Measurements from ENCODE around the gene DHRS3. TPM values are rescaled to one million over a fixed set of nuclear protein-coding genes. Genes with fewer than 3 reads are reported as not detected.
A peak's percentile ranks its signal among the peaks of the same experiment; 100 is the strongest.

DHRS3 gene
- total RNA-seq, 1 donor from 2014 or later: 31.9 TPM

- H3K27me3 Mint-ChIP-seq (ENCODE audit: low read depth): peaks cover 2% of the 10 kb centered on the region
- peaks cover 52% of the 10 kb centered on the region for H3K4me1 Mint-ChIP-seq (ENCODE audit: low read depth)
- no peaks in the 10 kb centered on the region for H3K9me3 Mint-ChIP-seq (ENCODE audit: low read depth)
- TF ChIP-seq, protein P1, sequence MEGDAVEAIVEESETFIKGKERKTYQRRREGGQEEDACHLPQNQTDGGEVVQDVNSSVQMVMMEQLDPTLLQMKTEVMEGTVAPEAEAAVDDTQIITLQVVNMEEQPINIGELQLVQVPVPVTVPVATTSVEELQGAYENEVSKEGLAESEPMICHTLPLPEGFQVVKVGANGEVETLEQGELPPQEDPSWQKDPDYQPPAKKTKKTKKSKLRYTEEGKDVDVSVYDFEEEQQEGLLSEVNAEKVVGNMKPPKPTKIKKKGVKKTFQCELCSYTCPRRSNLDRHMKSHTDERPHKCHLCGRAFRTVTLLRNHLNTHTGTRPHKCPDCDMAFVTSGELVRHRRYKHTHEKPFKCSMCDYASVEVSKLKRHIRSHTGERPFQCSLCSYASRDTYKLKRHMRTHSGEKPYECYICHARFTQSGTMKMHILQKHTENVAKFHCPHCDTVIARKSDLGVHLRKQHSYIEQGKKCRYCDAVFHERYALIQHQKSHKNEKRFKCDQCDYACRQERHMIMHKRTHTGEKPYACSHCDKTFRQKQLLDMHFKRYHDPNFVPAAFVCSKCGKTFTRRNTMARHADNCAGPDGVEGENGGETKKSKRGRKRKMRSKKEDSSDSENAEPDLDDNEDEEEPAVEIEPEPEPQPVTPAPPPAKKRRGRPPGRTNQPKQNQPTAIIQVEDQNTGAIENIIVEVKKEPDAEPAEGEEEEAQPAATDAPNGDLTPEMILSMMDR (IDR thresholded peaks at IDR 0.05): no peak
- H3K4me3 Mint-ChIP-seq (ENCODE audit: unreplicated experiment): no peak overlapping the region
- no peaks in the 10 kb centered on the region for H3K36me3 Mint-ChIP-seq (ENCODE audit: low read depth)
- H3K27ac Mint-ChIP-seq (ENCODE audit: unreplicated experiment): no peak overlapping the region
- peak; percentile 88 for DNase-seq (ENCODE audit: low spot score)
Measured at GRCh38 chr1:12552111-12552888, 65.7 kb downstream of the DHRS3 start.

- no peak for DNase-seq (ENCODE audit: low spot score)
- Mint-ChIP-seq H3K4me1 (ENCODE audit: low read depth) (peaks cover 52% of the 10 kb centered on the region), H3K27me3 (ENCODE audit: low read depth) (peaks cover 2% of the 10 kb centered on the region), H3K27ac (ENCODE audit: unreplicated experiment) (no peak overlapping the region), H3K36me3 (ENCODE audit: low read depth) (no peaks in the 10 kb centered on the region), H3K4me3 (ENCODE audit: unreplicated experiment) (no peak overlapping the region), H3K9me3 (ENCODE audit: low read depth) (no peaks in the 10 kb centered on the region)
- TF ChIP-seq, protein P1 (IDR thresholded peaks at IDR 0.05): no peak
Measured at GRCh38 chr1:12551584-12551983, 66.4 kb downstream of the DHRS3 start.

DNA sequence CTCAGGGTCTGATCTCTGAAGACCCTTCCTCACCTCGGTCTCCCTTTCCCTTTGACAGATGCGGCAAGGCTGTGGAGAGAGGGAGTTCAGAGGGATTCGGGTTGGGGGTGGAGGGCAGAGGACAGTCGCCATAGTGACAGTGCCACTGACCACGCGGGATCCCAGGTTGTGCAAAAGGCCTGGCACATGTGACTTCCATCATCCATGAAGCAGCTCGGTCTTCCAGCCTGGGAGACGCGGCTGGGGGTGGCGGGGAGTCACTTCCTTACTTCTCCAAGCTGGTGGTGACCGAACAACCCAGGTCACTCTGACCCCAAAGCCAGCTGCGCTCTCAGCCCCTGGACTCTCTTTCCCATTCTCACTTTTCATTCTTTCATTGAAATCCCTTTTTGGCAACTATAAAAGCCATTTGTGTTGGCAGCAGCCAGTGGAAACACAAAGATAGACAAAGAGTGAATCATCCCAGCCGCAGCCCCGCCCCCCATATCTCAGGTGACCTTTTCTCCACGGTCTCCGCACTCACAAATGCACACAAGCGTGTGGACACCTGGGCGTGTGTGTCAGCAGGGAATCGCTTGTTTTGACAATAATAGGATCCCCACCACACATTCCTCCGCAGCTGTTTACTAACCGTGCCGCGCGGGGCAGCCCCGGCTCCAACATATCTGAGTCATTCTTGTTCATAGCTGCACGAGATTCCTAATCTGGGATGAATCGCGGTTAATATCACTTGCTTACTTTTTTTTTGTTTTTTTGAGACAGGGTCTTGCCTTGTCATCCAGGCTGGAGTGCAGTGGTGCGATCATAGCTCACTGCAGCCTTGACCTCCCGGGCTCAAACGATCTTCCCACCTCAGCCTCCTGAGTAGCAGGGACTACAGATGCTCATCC is 68.3 kb downstream of the DHRS3 start:
- Mint-ChIP-seq H3K4me1 (ENCODE audit: low read depth) (peaks cover 44% of the 10 kb centered on the region), H3K27ac (ENCODE audit: unreplicated experiment) (peak overlapping the region; percentile 96), H3K27me3 (ENCODE audit: low read depth) (peaks cover 2% of the 10 kb centered on the region), H3K4me3 (ENCODE audit: unreplicated experiment) (peak overlapping the region; percentile 65), H3K9me3 (ENCODE audit: low read depth) (no peaks in the 10 kb centered on the region), H3K36me3 (ENCODE audit: low read depth) (no peaks in the 10 kb centered on the region)
- DNase-seq (ENCODE audit: low spot score): peak; percentile 83
- TF ChIP-seq, protein P1 (IDR thresholded peaks at IDR 0.05): peak; percentile 27

- peak overlapping the region; percentile 96 for H3K27ac Mint-ChIP-seq (ENCODE audit: unreplicated experiment)
- peaks cover 2% of the 10 kb centered on the region for H3K27me3 Mint-ChIP-seq (ENCODE audit: low read depth)
Measured at GRCh38 chr1:12548973-12549459, 69.0 kb downstream of the DHRS3 start.

More at GRCh38 chr1:12548973-12549459, 69.0 kb downstream of the DHRS3 start:
- TF ChIP-seq, protein P1 (IDR thresholded peaks at IDR 0.05): no peak
- peak; percentile 79 for DNase-seq (ENCODE audit: low spot score)
- peaks cover 40% of the 10 kb centered on the region for H3K4me1 Mint-ChIP-seq (ENCODE audit: low read depth)
- H3K36me3 Mint-ChIP-seq (ENCODE audit: low read depth): no peaks in the 10 kb centered on the region
- H3K9me3 Mint-ChIP-seq (ENCODE audit: low read depth): no peaks in the 10 kb centered on the region
- no peak overlapping the region for H3K4me3 Mint-ChIP-seq (ENCODE audit: unreplicated experiment)

Data from chondrocyte (in vitro differentiated cells).